Stimulated activated CD8-positive, alpha-beta memory T cell treated with anti-CD3 and anti-CD28 coated beads, Interleukin-12 subunit alpha, Interleukin-12 subunit beta, amount 100 ng/mL, for 1 hour (primary cell): ENCODE results near the gene GIPC2.
"Not testable (repeated sequence)": the region's sequence is repeated elsewhere in the genome, so short reads cannot be mapped to it uniquely, and the experiment has no call there.

Experiments used
- DNase-seq: peaks from one replicate; pipeline ENCODE4 v3.0.0-alpha.2; 2020; ENCODE audit warnings: low read depth

Gene GIPC2

DNA sequence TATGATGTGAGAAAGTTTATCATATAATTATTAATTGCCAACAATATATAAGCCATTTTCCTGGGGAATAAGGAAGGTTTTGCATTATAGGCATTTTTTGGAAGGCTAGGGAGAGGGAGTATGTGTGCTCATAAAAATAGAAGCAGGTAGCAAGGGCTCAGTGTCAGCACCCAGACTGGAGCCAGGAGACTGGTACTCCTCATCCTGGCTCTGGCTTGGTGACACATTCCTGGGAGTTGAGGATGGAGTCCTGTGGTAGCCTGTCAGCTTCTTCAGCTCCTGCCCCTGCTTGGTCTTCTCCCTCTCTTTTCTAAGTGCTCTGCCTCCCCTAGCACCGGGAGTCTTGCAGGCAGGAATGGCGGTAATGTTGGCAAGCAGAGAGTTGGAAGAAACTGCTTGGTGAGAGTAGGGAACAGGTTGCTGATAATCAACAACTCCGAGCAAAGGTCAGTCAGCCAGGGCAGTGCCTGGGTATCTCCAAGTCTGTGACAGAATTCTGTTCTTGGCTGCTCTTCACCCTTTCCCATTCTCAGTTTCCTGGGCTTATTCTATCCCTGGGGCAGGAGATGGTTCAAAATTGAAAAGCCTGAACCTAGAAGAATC lies 23.0 kb downstream of the GIPC2 start:
- no peak for DNase-seq

DNA sequence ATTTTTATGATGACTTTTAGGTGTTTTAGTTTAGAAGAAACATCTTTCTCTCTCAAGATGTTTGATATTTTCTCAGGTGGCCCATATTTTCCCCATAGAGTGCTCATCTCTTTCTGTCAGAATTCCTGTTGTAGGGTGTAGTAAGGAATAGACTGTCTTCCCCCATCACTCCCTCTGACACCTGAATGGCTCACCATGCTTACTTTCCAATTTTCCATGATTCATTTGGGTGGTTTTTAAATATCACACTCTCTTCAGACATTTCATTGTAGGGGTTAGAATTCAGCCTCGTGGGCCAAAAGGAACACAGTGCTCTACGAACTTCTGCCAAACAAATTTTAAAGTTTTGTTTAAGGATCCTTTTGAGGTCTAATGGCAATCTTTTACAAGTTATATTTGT lies 24.0 kb downstream of the GIPC2 start:
- no peak for DNase-seq

DNA sequence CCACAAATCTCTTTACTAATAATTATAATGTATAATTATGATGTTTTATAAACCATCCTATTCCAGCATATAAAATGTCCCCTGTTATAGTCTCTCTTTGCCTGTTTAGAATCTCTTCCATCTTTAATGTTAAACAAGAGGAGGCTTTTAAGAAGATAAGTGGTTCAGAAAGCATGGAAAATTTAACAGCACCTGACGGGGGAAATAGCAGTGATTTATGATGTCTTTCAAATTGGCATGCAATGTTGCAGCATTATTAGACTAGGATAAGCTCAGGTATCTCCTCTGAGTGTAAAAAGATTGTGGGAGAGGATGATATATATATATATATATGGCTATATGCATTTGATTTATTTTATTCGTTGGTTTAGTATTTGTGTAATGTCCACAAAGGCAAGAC lies 24.4 kb downstream of the GIPC2 start:
- no peak for DNase-seq

GRCh38 chr1:78070758-78071157 lies 25.0 kb downstream of the GIPC2 start:
- no peak for DNase-seq

DNA sequence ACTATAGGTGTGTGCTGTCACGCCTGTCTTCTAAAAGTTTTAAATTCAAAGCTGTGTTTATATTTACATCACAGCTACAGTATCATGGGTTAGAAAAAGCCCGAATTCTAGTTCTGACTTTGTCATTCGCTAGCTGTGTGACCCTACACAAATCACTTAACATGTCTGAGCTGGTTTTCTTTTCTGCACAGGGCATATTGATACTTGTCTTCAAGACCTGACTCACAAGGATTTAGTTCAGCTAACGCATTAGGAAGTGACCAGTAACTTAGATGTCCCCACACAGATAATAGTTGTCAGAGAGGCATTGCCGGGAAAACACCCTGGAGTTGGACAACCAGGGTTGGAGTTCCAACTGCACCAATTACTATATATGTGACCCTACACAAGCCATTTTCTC lies 25.9 kb downstream of the GIPC2 start:
- no peak for DNase-seq

DNA sequence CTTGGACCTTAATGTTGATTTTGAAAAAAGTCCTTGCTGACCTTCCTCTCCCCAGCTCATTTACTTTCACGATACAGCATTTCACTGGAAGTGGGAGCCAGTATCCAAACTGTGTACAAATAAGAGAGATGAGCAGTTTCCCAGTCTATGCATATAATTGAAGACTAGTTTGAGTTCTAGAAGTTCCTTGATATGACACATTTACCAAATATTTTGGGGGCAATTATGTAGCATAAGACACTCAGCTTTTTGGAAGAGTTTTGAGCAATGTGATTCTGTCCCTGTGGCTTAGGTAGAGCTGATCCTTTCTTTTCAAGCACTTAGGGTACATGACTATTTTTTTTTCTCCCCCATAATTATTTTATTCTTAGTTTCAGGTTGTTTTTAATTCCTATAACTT lies 26.4 kb downstream of the GIPC2 start:
- DNase-seq: no peak

GRCh38 chr1:78073441-78073840 lies 27.7 kb downstream of the GIPC2 start:
- no peak for DNase-seq

DNA sequence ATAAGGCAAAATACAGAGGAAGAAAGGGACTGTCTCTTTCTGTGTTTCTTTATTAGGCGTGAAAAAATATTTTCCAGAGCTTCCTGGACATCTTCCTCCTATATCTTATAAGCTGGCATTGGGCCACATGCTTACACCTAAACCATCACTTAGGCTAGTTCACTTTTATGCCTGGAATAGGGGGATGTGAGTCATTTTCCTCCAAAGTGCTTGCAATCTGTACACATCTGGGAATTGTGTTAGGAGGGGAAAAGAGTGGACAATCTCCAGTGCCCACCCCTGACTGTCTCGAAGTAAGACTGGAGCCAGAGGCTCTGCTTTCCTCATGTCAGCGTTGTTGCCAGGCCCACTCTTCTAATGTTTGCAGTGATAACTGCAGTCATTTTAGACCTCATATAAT lies 29.9 kb downstream of the GIPC2 start:
- no peak for DNase-seq

GRCh38 chr1:78078358-78078757 lies 32.6 kb downstream of the GIPC2 start:
- DNase-seq: no peak

GRCh38 chr1:78079580-78079979 lies 33.8 kb downstream of the GIPC2 start:
- no peak for DNase-seq

- no peak for DNase-seq
Observed at GRCh38 chr1:78080767-78081166, 35.0 kb downstream of the GIPC2 start.

DNA sequence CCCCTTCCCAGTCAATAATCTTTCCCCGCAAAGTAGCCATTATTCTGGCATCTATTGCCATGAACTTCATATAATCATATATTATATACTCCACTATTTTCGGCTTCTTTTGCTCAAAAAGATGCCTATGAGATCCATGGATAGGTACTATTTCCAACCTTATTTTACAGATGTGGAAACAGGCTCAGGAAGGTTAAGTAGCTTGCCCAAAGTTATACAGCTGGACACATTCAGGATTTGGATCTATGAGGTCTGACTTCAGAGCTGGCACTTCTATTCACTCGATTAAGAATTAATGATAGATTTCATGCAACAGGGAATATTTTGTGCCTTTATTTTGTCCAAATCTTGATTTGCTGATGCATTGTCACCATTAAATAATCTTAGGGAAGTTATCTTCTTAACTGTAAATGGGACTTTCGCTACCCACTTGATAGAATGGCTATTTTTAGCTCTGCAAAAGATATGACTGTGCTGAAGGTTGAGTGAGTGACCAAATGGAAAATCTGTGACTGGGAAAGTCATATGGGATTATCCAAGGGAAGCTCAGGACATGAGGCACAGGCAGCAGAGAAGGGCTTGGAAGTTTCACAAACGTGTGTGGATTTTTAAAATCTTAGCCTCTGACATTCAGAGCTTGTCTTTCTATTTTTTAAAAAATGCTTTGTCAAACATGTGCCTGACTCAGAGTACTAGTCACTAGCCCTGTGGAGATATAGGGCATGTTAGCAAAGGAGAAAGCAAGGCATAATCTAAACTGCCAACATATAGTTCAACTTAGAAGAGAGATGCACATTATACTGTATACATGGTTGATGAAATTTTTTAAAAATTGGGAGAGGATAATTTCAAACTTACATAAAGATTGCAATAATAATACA lies 36.5 kb downstream of the GIPC2 start:
- DNase-seq: no peak

DNA sequence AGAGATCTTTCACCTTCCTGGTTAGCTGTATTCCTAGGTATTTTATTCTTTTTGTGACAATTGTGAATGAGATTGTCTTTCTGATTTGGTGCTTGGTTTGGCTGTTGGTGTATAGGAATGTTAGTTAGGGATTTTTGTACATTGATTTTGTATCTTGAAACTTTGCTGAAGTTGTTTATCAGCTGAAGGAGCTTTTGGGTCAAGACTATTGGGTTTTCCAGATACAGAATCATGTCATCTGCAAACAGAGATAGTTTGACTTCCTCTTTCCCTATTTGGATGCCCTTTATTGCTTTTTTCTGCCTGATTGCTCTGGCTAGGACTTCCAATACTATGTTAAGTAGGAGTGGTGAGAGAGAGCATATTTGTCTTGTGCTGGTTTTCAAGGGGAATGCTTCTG lies 38.9 kb downstream of the GIPC2 start:
- not testable (repeated sequence) for DNase-seq

DNA sequence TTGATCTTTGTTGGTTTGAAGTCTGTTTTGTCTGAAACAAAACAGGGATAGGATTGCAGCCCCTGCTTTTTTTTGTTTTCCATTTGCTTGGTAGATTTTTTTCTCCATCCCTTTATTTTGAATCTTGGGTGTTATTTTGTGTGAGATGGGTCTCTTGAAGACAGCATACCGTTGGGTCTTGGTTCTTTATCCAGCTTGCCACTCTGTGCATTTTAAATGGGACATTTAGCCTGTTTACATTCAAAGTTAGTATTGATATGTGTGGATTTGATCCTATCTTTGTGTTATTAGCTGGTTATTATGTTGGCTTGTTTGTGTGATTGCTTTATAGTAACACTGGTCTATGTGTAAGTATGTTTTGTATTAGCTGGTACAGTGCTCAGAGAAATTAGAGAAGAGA lies 40.9 kb downstream of the GIPC2 start:
- DNase-seq: no peak

- no peak for DNase-seq
Observed at GRCh38 chr1:78088015-78088414, 42.2 kb downstream of the GIPC2 start.

DNA sequence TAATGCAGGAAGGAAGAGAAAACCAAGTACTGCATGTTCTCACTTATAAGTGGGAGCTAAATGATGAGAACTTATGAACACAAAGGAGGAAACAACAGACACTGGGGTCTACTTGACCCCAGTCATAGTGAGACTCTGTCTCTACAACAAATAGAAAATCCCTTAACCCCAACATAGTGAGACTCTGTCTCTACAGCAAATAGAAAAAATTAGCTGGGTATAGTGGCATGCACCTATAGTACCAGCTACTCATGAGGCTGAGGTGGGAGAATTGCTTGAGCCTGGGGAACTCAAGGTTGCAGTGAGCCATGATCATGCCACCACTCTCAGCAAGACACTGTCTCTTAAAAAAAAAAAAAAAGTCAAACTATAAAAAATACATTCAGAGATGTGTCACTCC lies 42.7 kb downstream of the GIPC2 start:
- no peak for DNase-seq

DNA sequence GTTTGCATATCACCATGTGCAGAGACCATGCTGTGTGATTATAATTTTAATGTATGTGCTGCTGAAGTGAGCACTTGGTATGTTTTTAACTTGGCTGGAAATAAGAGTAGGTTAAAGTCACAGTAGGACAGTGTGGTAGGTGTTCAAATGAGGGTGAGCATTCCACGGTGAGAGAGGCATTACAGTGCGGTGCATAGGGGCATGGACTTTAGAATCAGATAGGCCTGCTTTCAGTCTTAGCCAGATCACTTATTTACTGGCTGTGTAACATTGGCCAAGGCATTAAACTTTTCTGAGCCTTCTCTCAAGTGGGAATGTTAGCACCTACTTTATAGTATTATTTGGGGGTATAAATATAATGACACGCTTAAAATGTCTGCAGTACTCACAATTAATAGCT lies 43.2 kb downstream of the GIPC2 start:
- no peak for DNase-seq

- DNase-seq: no peak
Observed at GRCh38 chr1:78090472-78091133, 44.8 kb downstream of the GIPC2 start.

DNA sequence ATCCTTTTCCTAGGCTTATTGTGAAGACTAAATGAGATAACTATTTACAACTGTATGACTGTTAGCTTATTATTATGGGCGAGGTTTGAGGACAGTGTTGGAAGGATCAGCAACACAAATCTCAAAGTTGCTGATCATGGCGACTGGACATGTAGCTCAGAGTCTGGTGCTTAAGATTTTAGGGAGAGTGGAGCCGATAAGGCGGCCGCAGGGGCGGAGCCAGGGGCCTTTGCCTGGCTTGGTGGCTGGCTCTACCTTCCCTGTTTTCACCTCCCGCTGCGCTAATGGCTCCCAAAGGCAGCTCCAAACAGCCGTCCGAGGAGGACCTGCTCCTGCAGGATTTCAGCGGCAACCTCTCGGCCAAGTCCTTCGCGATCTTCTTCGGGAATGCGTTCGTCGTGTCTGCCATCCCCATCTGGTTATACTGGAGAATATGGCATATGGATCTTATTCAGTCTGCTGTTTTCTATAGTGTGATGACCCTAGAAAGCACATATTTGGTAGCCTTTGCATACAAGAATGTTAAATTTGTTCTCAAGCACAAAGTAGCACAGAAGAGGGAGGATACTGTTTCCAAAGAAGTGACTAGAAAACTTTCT lies 45.5 kb downstream of the GIPC2 start:
- DNase-seq: no peak

GRCh38 chr1:78091886-78092285 lies 46.1 kb downstream of the GIPC2 start:
- no peak for DNase-seq

DNA sequence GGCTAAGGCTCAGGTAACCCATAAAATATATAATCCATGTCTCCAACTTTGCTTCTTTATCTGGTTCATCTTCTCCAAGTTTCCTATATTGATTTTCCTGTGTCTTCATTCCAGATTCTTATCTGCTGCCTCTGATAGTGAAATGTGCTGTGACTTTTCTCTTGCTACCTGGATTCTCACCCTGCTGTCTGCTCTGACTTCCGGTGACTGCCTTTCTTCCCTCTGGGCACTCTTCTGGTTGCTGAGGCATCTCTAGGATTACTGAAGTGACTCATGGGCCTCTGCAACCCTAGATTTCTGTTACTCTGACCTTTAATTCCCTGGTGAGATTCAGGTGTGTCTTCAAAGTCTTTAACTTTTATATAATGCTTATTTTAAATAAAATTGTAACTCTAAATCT lies 46.9 kb downstream of the GIPC2 start:
- DNase-seq: no peak

DNA sequence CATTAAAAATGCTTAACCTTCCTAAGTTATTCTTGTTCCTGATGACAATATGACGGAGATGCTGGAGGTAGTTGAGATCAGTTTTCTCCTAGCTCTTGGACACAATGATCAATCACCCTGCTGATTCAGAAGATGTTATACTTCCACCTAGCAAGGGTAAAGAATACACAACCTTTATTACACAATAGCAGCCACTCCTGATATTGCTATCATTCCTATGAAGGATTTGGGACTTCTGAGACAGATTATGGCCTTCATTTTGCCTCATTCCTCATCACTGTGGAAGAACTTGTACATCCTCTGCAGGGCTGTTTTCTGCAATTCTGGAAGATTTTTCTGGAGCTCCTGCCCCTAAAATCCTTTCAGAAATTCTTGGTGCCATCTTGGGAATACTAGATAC lies 47.8 kb downstream of the GIPC2 start:
- no peak for DNase-seq

DNA sequence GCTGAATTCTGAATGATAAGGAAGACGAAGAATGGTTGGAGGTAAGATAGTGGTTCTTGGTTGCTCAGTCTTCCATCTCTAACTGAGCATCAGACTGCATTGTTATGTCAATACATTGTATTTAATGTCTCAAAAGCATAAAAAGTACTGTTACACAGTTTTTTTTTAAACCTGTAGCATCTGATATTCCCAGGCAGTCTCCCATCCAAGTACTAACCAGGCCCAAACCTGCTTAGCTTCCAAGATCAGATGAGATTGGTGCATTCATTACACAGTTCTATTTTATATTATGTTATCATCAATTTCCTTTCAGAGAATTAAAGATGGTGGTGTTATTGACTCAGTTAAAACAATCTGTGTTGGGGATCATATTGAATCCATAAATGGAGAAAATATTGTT lies 48.9 kb downstream of the GIPC2 start:
- DNase-seq: no peak
